Muscle of leg (tissue), 11 donors: ENCODE data around the gene KIAA0930. TPM values are rescaled to one million over a fixed set of nuclear protein-coding genes. Genes with fewer than 3 reads are reported as not detected.

ENCODE experiments used
- DNase-seq: peaks from one replicate; pipeline ENCODE4 v3.0.0; 2013
- H3K27ac ChIP-seq: one replicate; pipeline ENCODE4 v1.5.1; 2013; ENCODE audit warnings: mild to moderate bottlenecking, low read length, control low read depth
- H3K27me3 ChIP-seq: one replicate; pipeline ENCODE4 v1.6.1; 2013; ENCODE audit warnings: low read length; ENCODE audit not compliant: control insufficient read depth, insufficient read depth
- H3K36me3 ChIP-seq: one replicate; pipeline ENCODE4 v1.6.1; 2013; ENCODE audit warnings: low read length; ENCODE audit not compliant: control insufficient read depth, insufficient read depth
- H3K4me1 ChIP-seq: one replicate; pipeline ENCODE4 v1.6.1; 2013; ENCODE audit warnings: low read length; ENCODE audit not compliant: control insufficient read depth, insufficient read depth
- H3K4me3 ChIP-seq: one replicate; pipeline ENCODE4 v1.5.1; 2013; ENCODE audit warnings: low read length, control low read depth
- H3K9me3 ChIP-seq: replicated peaks from 2 replicates; pipeline ENCODE4 v1.6.1; 2013; ENCODE audit warnings: low read depth, low read length; ENCODE audit not compliant: control insufficient read depth
- WGBS: methylation state at CpG from one replicate; pipeline ENCODE4 v1.1.5; 2013; ENCODE audit warnings: missing lambda C conversion rate; ENCODE audit not compliant: insufficient coverage; 5-methylcytosine and 5-hydroxymethylcytosine counted together
- polyA plus RNA-seq, 8 donors: library from polyadenylated mRNA; unstranded; fragments of 120-200 nt; gene quantifications; one replicate each; pipeline versions ENCODE4 v1.2.1 to v1.2.3, GENCODE V29; 2013; ENCODE audit warnings: inconsistent platforms in 1 of 8, low replicate concordance in 1 of 8; ENCODE audit not compliant: insufficient read length in 8 of 8, insufficient read depth in 1 of 8
- total RNA-seq: library from RNA; stranded (reverse); fragments of 120-200 nt; gene quantifications from one replicate; pipeline ENCODE4 v1.2.4, GENCODE V29; 2013

Gene KIAA0930
- total and polyA plus RNA-seq, 9 donors, result 11.7 to 23.4 (median 15.4) TPM

- Histone ChIP-seq H3K36me3 (peaks cover 6% of the 10 kb centered on the region), H3K27me3 (peaks cover 3% of the 10 kb centered on the region), H3K27ac (no peak overlapping the region), H3K4me1 (peaks cover 24% of the 10 kb centered on the region), H3K9me3 (no peaks in the 10 kb centered on the region), H3K4me3 (no peak overlapping the region)
- whole genome bisulfite sequencing, result 84% methylated on average over 14 of the region's 18 CpGs
- no peak for DNase-seq
These were observed 2.4 kb downstream of the KIAA0930 start for GRCh38 chr22:45238076-45238956.

DNA sequence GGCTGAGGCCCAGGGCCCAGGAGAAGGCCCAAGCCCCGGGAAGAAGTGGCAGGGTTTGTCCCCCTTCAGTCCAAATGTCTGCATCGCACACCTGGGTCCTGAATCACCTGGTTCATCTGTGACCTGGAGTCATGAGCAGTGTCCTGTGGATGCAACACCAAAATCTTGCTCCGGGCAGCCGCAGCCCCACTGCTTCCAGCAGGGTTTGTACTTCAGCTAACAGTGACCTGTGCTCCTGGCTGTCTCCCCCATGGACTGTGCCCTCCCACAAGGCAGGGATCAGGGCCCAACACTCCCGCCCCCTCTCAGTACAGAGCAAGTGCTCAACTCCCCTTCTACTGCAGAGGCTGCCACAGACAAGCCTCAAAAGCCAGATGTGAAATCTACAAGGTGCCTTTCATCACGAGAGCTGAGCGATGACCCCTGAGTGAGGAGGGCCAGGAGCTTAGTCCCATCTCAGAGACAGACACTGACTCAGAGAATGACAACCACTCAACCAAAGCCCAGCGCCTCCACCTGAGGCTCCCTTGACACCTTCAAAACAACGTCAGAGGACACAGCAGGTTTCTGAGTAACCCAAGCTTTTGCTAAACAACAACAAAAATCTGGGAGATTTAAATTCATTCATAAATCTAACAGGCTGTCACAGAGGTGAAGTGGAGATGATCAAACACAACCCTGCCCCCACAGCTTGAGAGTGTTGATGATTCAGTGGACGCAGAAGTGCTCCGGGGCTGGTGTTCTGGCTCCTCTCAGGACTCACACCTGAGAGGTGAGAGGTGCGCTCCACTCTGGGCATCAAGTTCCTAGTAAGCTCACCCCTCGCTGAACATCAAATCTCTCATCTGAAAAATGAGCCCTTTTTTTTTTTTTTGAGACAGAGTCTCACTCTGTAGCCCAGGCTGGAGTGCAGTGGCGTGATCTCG, 3.4 kb downstream of the KIAA0930 start:
- H3K4me1 ChIP-seq, result peaks cover 24% of the 10 kb centered on the region
- H3K27ac ChIP-seq, result no peak overlapping the region
- no peak for DNase-seq
- 81% methylated on average over 7 of the region's 15 CpGs for WGBS
- H3K4me3 ChIP-seq, result no peak overlapping the region
- peaks cover 3% of the 10 kb centered on the region for H3K27me3 ChIP-seq
- H3K36me3 ChIP-seq, result peaks cover 6% of the 10 kb centered on the region
- no peaks in the 10 kb centered on the region for H3K9me3 ChIP-seq

DNA sequence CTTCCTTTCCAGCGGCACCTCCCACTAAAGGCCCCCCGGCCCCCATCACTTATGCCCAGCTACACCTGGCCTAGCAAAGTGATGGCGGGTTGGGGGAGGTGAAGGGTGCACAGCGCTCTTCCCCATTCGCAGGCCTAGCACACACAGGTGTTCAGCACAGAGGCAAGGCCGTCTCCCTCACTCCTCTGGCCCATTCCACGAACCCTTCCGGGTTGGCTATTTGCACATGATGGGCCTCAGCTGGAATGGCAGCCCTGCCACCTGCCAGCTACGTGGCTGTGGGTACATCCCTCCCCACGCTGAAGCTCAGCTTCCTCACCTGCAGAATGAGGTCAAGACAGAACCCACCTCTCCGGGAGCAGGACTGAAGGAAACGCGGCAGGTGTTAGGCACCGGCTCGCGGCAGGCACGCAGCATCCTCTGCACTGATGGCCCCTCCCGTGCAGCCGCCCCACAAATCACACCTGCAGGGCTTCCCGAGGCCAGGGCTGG, 4.8 kb downstream of the KIAA0930 start:
- peaks cover 3% of the 10 kb centered on the region for H3K27me3 ChIP-seq
- no peaks in the 10 kb centered on the region for H3K9me3 ChIP-seq
- 82% methylated on average over 15 of the region's 20 CpGs for WGBS
- no peak overlapping the region for H3K4me3 ChIP-seq
- DNase-seq, result no peak
- peaks cover 18% of the 10 kb centered on the region for H3K4me1 ChIP-seq
- H3K27ac ChIP-seq, result no peak overlapping the region
- peaks cover 6% of the 10 kb centered on the region for H3K36me3 ChIP-seq

DNA sequence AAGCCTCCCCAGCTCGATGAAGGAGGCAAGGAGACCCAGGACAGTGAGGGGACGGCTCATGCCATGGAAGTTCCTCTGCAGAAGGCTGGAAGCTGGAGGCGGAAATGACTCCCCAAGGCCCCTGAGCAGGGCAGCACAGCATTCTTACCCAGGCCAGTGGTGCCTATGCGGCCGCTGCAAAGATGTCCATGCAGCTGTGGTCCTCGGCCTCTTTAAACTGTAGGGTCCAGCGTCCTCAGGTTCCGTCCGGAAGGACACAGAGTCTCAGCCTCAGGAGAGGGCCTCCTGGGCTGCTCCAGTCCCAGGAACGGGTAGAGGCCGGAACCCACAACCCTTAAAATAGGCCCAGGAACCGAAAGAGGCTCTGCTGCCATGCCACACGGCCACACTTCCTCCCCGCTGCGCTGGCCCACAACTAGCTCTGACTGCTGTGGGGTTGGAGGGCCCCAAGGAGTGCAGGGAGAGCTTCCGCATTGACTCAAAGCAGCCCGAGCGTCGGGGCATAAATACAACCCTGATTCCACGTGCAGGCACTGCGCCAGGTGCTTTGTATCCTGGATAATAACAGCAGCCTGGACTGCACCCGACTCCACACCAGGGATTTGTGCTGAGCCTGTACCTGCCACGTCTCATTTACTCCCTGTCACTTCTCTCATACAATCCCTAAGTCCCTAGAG, 5.5 kb downstream of the KIAA0930 start:
- H3K4me1 ChIP-seq, result peaks cover 18% of the 10 kb centered on the region
- peak; percentile 72 for DNase-seq

GRCh38 chr22:45233827-45234226, 6.9 kb downstream of the KIAA0930 start:
- no peak for DNase-seq
- H3K36me3 ChIP-seq, result peaks cover 6% of the 10 kb centered on the region
- H3K9me3 ChIP-seq, result no peaks in the 10 kb centered on the region
- no peak overlapping the region for H3K27ac ChIP-seq
- H3K4me3 ChIP-seq, result no peak overlapping the region
- no peaks in the 10 kb centered on the region for H3K27me3 ChIP-seq
- 68% methylated on average over 8 of the region's 10 CpGs for WGBS
- H3K4me1 ChIP-seq, result peaks cover 4% of the 10 kb centered on the region

More for the DNA sequence above, 5.5 kb downstream of the KIAA0930 start:
- WGBS, result 60% methylated on average over 20 of the region's 23 CpGs
- no peak overlapping the region for H3K4me3 ChIP-seq
- H3K27me3 ChIP-seq, result peaks cover 3% of the 10 kb centered on the region
- H3K27ac ChIP-seq, result peak overlapping the region; percentile 7
- peaks cover 6% of the 10 kb centered on the region for H3K36me3 ChIP-seq
- H3K9me3 ChIP-seq, result no peaks in the 10 kb centered on the region

DNA sequence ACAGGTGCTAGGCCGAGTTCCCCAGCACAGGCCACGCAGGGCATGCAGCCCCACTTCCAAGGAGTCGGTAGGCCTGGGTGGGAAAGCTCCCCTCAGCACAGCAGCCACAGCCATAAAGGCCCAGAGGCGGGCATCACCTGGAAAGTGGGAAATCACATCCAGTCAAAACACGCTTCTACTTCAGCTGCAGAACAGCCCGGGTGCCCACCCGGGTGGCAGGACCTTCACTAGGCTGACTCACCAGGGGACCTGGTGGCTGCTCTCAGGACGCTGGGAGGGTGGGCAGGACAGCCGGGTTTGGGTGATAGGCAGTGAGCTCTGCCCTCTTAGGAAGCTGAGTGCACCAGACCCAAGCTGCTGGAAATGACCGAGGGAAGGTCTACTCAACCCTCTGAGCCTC, 7.3 kb downstream of the KIAA0930 start:
- 85% methylated on average over 9 of the region's 10 CpGs for WGBS
- H3K4me3 ChIP-seq, result no peak overlapping the region
- no peak overlapping the region for H3K27ac ChIP-seq

DNA sequence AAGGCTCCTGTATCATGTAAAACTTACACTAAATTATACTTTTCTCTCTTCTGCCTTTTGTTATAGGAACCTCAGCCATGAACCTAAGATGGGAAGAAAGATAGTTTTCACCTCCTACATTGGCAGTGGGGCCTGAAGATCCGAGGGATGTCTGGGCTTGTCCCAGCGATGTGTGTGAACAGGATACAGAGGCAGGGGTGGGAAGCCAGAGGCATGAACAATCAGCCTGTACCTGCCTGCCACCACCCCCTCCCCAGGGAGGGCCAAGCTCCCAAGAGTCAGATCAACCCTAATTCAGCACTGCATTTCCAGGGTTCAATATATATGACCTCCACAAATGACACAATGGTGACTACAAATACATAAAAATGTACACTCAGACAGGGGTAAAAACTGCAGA, 9.4 kb downstream of the KIAA0930 start:
- Histone ChIP-seq H3K27me3 (no peaks in the 10 kb centered on the region), H3K4me3 (no peak overlapping the region), H3K4me1 (peaks cover 19% of the 10 kb centered on the region), H3K36me3 (no peaks in the 10 kb centered on the region), H3K9me3 (no peaks in the 10 kb centered on the region), H3K27ac (no peak overlapping the region)
- no peak for DNase-seq
- WGBS, result no CpG with 5 or more reads among the region's 2 CpGs

More for the DNA sequence above, 7.3 kb downstream of the KIAA0930 start:
- Histone ChIP-seq H3K9me3 (no peaks in the 10 kb centered on the region), H3K4me1 (peaks cover 3% of the 10 kb centered on the region), H3K36me3 (peaks cover 6% of the 10 kb centered on the region), H3K27me3 (no peaks in the 10 kb centered on the region)
- DNase-seq, result no peak

- DNase-seq, result no peak
- WGBS, result 83% methylated on average over 11 of the region's 16 CpGs
- Histone ChIP-seq H3K36me3 (no peaks in the 10 kb centered on the region), H3K27ac (no peak overlapping the region), H3K4me3 (no peak overlapping the region), H3K9me3 (no peaks in the 10 kb centered on the region), H3K27me3 (no peaks in the 10 kb centered on the region), H3K4me1 (peaks cover 30% of the 10 kb centered on the region)
These were observed 10.5 kb downstream of the KIAA0930 start for GRCh38 chr22:45230026-45230721.

DNA sequence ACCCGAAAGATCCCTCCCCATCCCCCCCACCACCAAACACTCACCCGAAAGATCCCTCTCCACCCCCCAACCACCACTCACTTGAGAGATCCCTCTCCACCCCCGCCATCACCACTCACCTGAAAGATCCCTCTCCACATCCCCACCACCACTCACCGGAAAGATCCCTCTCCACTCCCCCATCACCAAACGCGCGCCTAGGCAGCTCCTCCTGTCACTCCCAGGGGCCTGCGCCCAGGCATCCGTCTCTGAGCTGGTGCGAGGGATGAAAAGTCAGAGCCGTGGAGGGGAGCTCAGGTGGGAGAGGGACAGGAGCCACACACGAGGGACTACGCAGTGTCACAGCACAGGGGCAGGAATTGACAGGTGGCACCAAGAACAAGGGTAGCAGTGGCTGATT, 11.5 kb downstream of the KIAA0930 start:
- no peaks in the 10 kb centered on the region for H3K27me3 ChIP-seq
- 79% methylated on average over 6 of the region's 13 CpGs for whole genome bisulfite sequencing
- DNase-seq, result no peak
- no peak overlapping the region for H3K4me3 ChIP-seq
- H3K36me3 ChIP-seq, result no peaks in the 10 kb centered on the region
- H3K27ac ChIP-seq, result no peak overlapping the region
- peaks cover 30% of the 10 kb centered on the region for H3K4me1 ChIP-seq
- no peaks in the 10 kb centered on the region for H3K9me3 ChIP-seq
